HEK293 (cell line): Measurements from ENCODE around the gene TMEM184A.

ENCODE experiments used
- CTCF ChIA-PET: fragments of 350-600 bp; formaldehyde crosslinking; extraction: SDS; loops from one replicate; lab custom pipeline; 2021; ENCODE audit warnings: antibody characterized with exemption; lab: Yijun Ruan, JAX
- POLR2A ChIA-PET: fragments of 300-600 bp; formaldehyde crosslinking; extraction: SDS; loops from one replicate; lab custom pipeline; 2020; ENCODE audit warnings: antibody characterized with exemption, inconsistent platforms; lab: Yijun Ruan, JAX
- H3K27ac ChIP-seq: fragments of 200-500 bp; sonication (Bioruptor generic); 2 replicates; pipeline ENCODE4 v1.5.1; 2014; ENCODE audit warnings: low read depth, low read length, control low read depth, inconsistent platforms; ENCODE audit errors: extremely low read depth
- H3K36me3 ChIP-seq, 2 experiments: fragments of 200-500 bp in 1 of 2; sonication (Bioruptor generic) in 1 of 2; 1 replicate in 1 of 2; 2 replicates in 1 of 2; pipeline ENCODE4 v1.5.1; 2014 to 2017; ENCODE audit warnings: inconsistent platforms in 2 of 2, low read length in 2 of 2; ENCODE audit not compliant: control insufficient read depth in 2 of 2, insufficient read depth in 1 of 2
- H3K4me1 ChIP-seq: fragments of 200-500 bp; sonication (Bioruptor generic); 2 replicates; pipeline ENCODE4 v1.5.1; 2014; ENCODE audit warnings: mild to moderate bottlenecking, low read length, inconsistent platforms; ENCODE audit not compliant: control insufficient read depth, insufficient read depth
- H3K4me3 ChIP-seq: 2 replicates; pipeline ENCODE4 v1.5.1; 2011; ENCODE audit warnings: low read depth, mild to moderate bottlenecking, control low read depth, low read length, moderate library complexity
- H3K9me3 ChIP-seq: fragments of 200-500 bp; sonication (Bioruptor generic); 2 replicates; pipeline ENCODE4 v1.5.1; 2014; ENCODE audit warnings: low read depth, low read length, inconsistent platforms; ENCODE audit not compliant: control insufficient read depth, insufficient read depth
- EGR2 ChIP-seq: fragments of 450-650 bp; formaldehyde crosslinking; IDR thresholded peaks from 2 replicates; pipeline ENCODE4 v1.5.1; 2016; ENCODE audit warnings: low read depth, missing biosample characterization, missing genetic modification characterization
- GLIS1 ChIP-seq: fragments of 450-650 bp; formaldehyde crosslinking; IDR thresholded peaks from 2 replicates; pipeline ENCODE4 v1.5.1; 2016; ENCODE audit warnings: missing biosample characterization, missing genetic modification characterization
- HIC1 ChIP-seq: fragments of 450-650 bp; formaldehyde crosslinking; IDR thresholded peaks from 2 replicates; pipeline ENCODE4 v1.5.1; 2016; ENCODE audit warnings: missing biosample characterization, missing genetic modification characterization
- INSM2 ChIP-seq: fragments of 450-650 bp; formaldehyde crosslinking; IDR thresholded peaks from 2 replicates; pipeline ENCODE4 v1.5.1; 2016; ENCODE audit warnings: missing biosample characterization, missing genetic modification characterization
- KLF10 ChIP-seq: fragments of 450-650 bp; IDR thresholded peaks from 2 replicates; pipeline ENCODE4 v1.5.1; 2018; ENCODE audit warnings: missing biosample characterization, mild to moderate bottlenecking, missing genetic modification characterization
- KLF8 ChIP-seq: fragments of 450-650 bp; formaldehyde crosslinking; IDR thresholded peaks from 2 replicates; pipeline ENCODE4 v1.5.1; 2016; ENCODE audit warnings: missing biosample characterization, missing genetic modification characterization
- MYNN ChIP-seq: fragments of 450-650 bp; formaldehyde crosslinking; IDR thresholded peaks from 2 replicates; pipeline ENCODE4 v1.5.1; 2016; ENCODE audit warnings: missing biosample characterization, missing genetic modification characterization, borderline replicate concordance
- PBX3 ChIP-seq: sonication (generic); formaldehyde crosslinking; IDR thresholded peaks from 2 replicates; pipeline ENCODE4 v1.8.1; 2022; ENCODE audit warnings: mild to moderate bottlenecking, moderate library complexity, missing genetic modification reagents
- RBAK ChIP-seq: fragments of 450-650 bp; formaldehyde crosslinking; IDR thresholded peaks from 2 replicates; pipeline ENCODE4 v1.5.1; 2016; ENCODE audit warnings: missing biosample characterization, missing genetic modification characterization
- ZBTB11 ChIP-seq: fragments of 450-650 bp; formaldehyde crosslinking; conservative IDR thresholded peaks from 2 replicates; pipeline ENCODE4 v1.5.1; 2016; ENCODE audit warnings: low read depth, missing biosample characterization, missing genetic modification characterization
- ZBTB21 ChIP-seq: fragments of 450-650 bp; formaldehyde crosslinking; IDR thresholded peaks from 2 replicates; pipeline ENCODE4 v1.5.1; 2017; ENCODE audit warnings: missing biosample characterization, missing genetic modification characterization
- ZBTB26 ChIP-seq: fragments of 450-650 bp; formaldehyde crosslinking; optimal IDR thresholded peaks from 2 replicates; pipeline ENCODE3; 2016; ENCODE audit warnings: missing biosample characterization, mild to moderate bottlenecking, missing genetic modification characterization
- ZFHX2 ChIP-seq: fragments of 450-650 bp; formaldehyde crosslinking; conservative IDR thresholded peaks from 2 replicates; pipeline ENCODE4 v1.5.1; 2016; ENCODE audit warnings: missing biosample characterization, missing genetic modification characterization
- ZIC2 ChIP-seq: fragments of 450-650 bp; formaldehyde crosslinking; IDR thresholded peaks from 2 replicates; pipeline ENCODE4 v1.5.1; 2016; ENCODE audit warnings: missing biosample characterization, missing genetic modification characterization
- ZNF16 ChIP-seq: fragments of 450-650 bp; formaldehyde crosslinking; IDR thresholded peaks from 2 replicates; pipeline ENCODE4 v1.5.1; 2016; ENCODE audit warnings: low read depth, missing biosample characterization, missing genetic modification characterization
- ZNF23 ChIP-seq: fragments of 450-650 bp; formaldehyde crosslinking; IDR thresholded peaks from 2 replicates; pipeline ENCODE4 v1.5.1; 2016; ENCODE audit warnings: missing biosample characterization, missing genetic modification characterization, borderline replicate concordance
- ZNF394 ChIP-seq: fragments of 450-650 bp; formaldehyde crosslinking; IDR thresholded peaks from 2 replicates; pipeline ENCODE4 v1.5.1; 2016; ENCODE audit warnings: missing biosample characterization, missing genetic modification characterization, mild to moderate bottlenecking, moderate library complexity, borderline replicate concordance
- ZNF398 ChIP-seq: fragments of 450-650 bp; formaldehyde crosslinking; IDR thresholded peaks from 2 replicates; pipeline ENCODE4 v1.5.1; 2017; ENCODE audit warnings: missing biosample characterization, missing genetic modification characterization
- ZNF449 ChIP-seq: fragments of 450-650 bp; formaldehyde crosslinking; IDR thresholded peaks from 2 replicates; pipeline ENCODE4 v1.5.1; 2017; ENCODE audit warnings: missing biosample characterization, mild to moderate bottlenecking, missing genetic modification characterization, moderate library complexity
- ZNF624 ChIP-seq: fragments of 450-650 bp; formaldehyde crosslinking; IDR thresholded peaks from 2 replicates; pipeline ENCODE4 v1.5.1; 2017; ENCODE audit warnings: missing biosample characterization, missing genetic modification characterization
- ZNF629 ChIP-seq: fragments of 450-650 bp; formaldehyde crosslinking; IDR thresholded peaks from 2 replicates; pipeline ENCODE4 v1.5.1; 2017; ENCODE audit warnings: missing biosample characterization, missing genetic modification characterization

Gene TMEM184A

GRCh38 chr7:1537535-1538412 is 18.2 kb downstream of the TMEM184A start:
- H3K4me1 ChIP-seq = peaks cover 22% of the 10 kb centered on the region
- no peaks in the 10 kb centered on the region for H3K9me3 ChIP-seq
- CTCF ChIA-PET = interaction anchor here (1.1 to 4.7 kb wide), 2 partner anchors 18 to 41 kb away, joined by 3 to 23 read pairs; partner anchors contain the start of gene TMEM184A
- peak overlapping the region; percentile 56 for H3K4me3 ChIP-seq
- POLR2A ChIA-PET = interaction anchor here (0.9 to 6.8 kb wide), 5 partner anchors 18 to 71 kb away, joined by 3 to 40 read pairs (median 10); partner anchors contain the start of genes PSMG3 and TMEM184A
- H3K27ac ChIP-seq = peak overlapping the region; percentile 25; the same call in 1 of the 2 replicates
- H3K36me3 ChIP-seq = peaks cover 0 to 22% of the 10 kb centered on the region in 2 experiments; a peak in 1 of 3 replicates
- TF ChIP-seq ZNF398 (tag by site-specific recombination) = peak; percentile 32
- peak; percentile 49; the same call in 1 of the 2 replicates for TF ChIP-seq EGR2 (tag by site-specific recombination)
- 0 out of 2 replicates have a peak, but pooled peaks have one; percentile 33 for TF ChIP-seq ZIC2 (tag by site-specific recombination)
- TF ChIP-seq ZNF23 = no peak
- TF ChIP-seq ZNF449 (tag by site-specific recombination) = peak; percentile 57; the same call in 1 of the 2 replicates
- 0 out of 2 replicates have a peak, but pooled peaks have one; percentile 12 for TF ChIP-seq ZBTB21 (tag by site-specific recombination)
- TF ChIP-seq ZBTB11 (tag by site-specific recombination) = no peak
- TF ChIP-seq ZNF394 = peak; percentile 8; the same call in 1 of the 2 replicates
- TF ChIP-seq MYNN = peak; percentile 92
- peak; percentile 51; the same call in 1 of the 2 replicates for TF ChIP-seq GLIS1 (tag by site-specific recombination)
- TF ChIP-seq ZNF16 (tag by site-specific recombination) = no peak
- TF ChIP-seq KLF10 = peak; percentile 29; the same call in 1 of the 2 replicates
- TF ChIP-seq KLF8 (tag by site-specific recombination) = peak; percentile 39; the same call in 1 of the 2 replicates
- no peak for TF ChIP-seq INSM2 (tag by site-specific recombination)
- TF ChIP-seq ZNF624 = no peak
- TF ChIP-seq RBAK (tag by site-specific recombination) = no peak
- peak; percentile 75; the same call in 1 of the 2 replicates for TF ChIP-seq HIC1 (tag by site-specific recombination)
- TF ChIP-seq ZNF629 = peak; percentile 78
- 0 out of 2 replicates have a peak, but pooled peaks have one; percentile 41 for TF ChIP-seq PBX3
- peak; percentile 13 for TF ChIP-seq ZBTB26 (tag by site-specific recombination)
- TF ChIP-seq ZFHX2 (tag by site-specific recombination) = peak; percentile 76
